Measurements from ENCODE around the gene IQCK.

IQCK gene

DNA sequence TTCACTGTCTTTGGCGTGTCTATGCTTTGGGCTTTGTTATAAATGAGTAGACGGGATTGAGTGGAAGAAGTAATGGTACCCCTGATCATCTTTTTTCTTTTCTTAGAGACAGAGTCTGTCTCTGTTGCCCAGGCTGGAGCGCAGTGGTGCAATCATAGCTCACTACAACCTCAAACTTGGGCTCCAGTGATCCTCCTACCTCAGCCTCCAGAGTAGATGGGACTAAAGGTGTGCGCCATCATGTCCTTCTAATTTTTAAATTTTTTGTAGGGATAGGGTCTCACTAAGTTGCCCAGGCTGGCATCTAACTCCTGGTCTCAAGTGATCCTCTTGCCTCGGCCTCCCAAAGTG is 181.5 kb downstream of the IQCK start:
- Histone ChIP-seq H3K79me2 (ENCODE audit: control insufficient read depth, low read length) (no peaks in the 10 kb centered on the region), H3K4me3 (ENCODE audit: low read length) (no peak overlapping the region), H3F3A (ENCODE audit: control insufficient read depth, insufficient read depth) (no peaks in the 10 kb centered on the region), H3K4me2 (ENCODE audit: low read length) (no peak overlapping the region), H3K4me1 (ENCODE audit: control insufficient read depth, low read length) (no peaks in the 10 kb centered on the region), H3K27ac (ENCODE audit: low read depth, low read length) (no peak overlapping the region), H4K20me1 (ENCODE audit: control insufficient read depth, insufficient read depth, low read depth, low read length) (no peaks in the 10 kb centered on the region), H3K36me3 (ENCODE audit: control insufficient read depth, low read length) (no peaks in the 10 kb centered on the region), H3K9me3 (ENCODE audit: control insufficient read depth, insufficient read depth, low read length) (no peaks in the 10 kb centered on the region), H3K9me2 (replicated peaks; ENCODE audit: control insufficient read depth, low read length) (no peaks in the 10 kb centered on the region), H3K27me3 (ENCODE audit: control insufficient read depth, low read length) (no peaks in the 10 kb centered on the region)
- TF ChIP-seq, protein P1, sequence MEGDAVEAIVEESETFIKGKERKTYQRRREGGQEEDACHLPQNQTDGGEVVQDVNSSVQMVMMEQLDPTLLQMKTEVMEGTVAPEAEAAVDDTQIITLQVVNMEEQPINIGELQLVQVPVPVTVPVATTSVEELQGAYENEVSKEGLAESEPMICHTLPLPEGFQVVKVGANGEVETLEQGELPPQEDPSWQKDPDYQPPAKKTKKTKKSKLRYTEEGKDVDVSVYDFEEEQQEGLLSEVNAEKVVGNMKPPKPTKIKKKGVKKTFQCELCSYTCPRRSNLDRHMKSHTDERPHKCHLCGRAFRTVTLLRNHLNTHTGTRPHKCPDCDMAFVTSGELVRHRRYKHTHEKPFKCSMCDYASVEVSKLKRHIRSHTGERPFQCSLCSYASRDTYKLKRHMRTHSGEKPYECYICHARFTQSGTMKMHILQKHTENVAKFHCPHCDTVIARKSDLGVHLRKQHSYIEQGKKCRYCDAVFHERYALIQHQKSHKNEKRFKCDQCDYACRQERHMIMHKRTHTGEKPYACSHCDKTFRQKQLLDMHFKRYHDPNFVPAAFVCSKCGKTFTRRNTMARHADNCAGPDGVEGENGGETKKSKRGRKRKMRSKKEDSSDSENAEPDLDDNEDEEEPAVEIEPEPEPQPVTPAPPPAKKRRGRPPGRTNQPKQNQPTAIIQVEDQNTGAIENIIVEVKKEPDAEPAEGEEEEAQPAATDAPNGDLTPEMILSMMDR (IDR thresholded peaks at IDR 0.05; ENCODE audit: low read depth, low read length, poor library complexity, severe bottlenecking): no peak
- TF ChIP-seq EZH2phosphoT487 (IDR thresholded peaks at IDR 0.05; ENCODE audit: borderline replicate concordance, low read length): no peak

DNA sequence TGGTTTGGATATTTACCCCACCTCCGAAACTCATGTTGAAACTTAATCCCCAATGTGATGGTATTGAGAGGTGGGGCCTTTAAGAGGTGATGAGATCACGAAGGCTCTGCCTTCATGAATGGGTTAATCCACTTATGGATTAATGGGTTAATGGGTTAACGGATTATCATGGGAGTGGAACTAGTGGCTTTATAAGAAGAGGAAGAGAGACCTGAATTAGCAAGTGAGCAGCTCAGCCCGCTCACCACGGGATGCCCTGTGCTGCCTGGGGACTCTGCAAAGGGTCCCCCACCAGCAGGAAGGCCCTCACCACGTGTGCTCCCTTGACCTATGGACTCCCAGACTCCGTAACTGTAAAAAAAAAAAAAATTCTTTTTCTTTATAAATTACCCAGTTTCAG is 183.1 kb downstream of the IQCK start:
- Histone ChIP-seq H3K36me3 (ENCODE audit: control insufficient read depth, low read length) (no peaks in the 10 kb centered on the region), H3K27ac (ENCODE audit: low read depth, low read length) (no peak overlapping the region), H3K4me2 (ENCODE audit: low read length) (no peak overlapping the region), H3K27me3 (ENCODE audit: control insufficient read depth, low read length) (no peaks in the 10 kb centered on the region), H3F3A (ENCODE audit: control insufficient read depth, insufficient read depth) (no peaks in the 10 kb centered on the region), H3K4me3 (ENCODE audit: low read length) (no peak overlapping the region), H3K79me2 (ENCODE audit: control insufficient read depth, low read length) (no peaks in the 10 kb centered on the region), H4K20me1 (ENCODE audit: control insufficient read depth, insufficient read depth, low read depth, low read length) (no peaks in the 10 kb centered on the region), H3K9me2 (replicated peaks; ENCODE audit: control insufficient read depth, low read length) (no peaks in the 10 kb centered on the region), H3K9me3 (ENCODE audit: control insufficient read depth, insufficient read depth, low read length) (no peaks in the 10 kb centered on the region), H3K4me1 (ENCODE audit: control insufficient read depth, low read length) (no peaks in the 10 kb centered on the region)
- no peak for TF ChIP-seq EZH2phosphoT487 (IDR thresholded peaks at IDR 0.05; ENCODE audit: borderline replicate concordance, low read length)
- TF ChIP-seq, protein P1 (IDR thresholded peaks at IDR 0.05; ENCODE audit: low read depth, low read length, poor library complexity, severe bottlenecking): no peak

GRCh38 chr16:19907161-19907992 is 189.3 kb downstream of the IQCK start:
- Histone ChIP-seq H3K27ac (ENCODE audit: low read depth, low read length) (no peak overlapping the region), H3F3A (ENCODE audit: control insufficient read depth, insufficient read depth) (no peaks in the 10 kb centered on the region), H3K4me2 (ENCODE audit: low read length) (no peak overlapping the region), H3K27me3 (ENCODE audit: control insufficient read depth, low read length) (no peaks in the 10 kb centered on the region), H4K20me1 (ENCODE audit: control insufficient read depth, insufficient read depth, low read depth, low read length) (no peaks in the 10 kb centered on the region), H3K36me3 (ENCODE audit: control insufficient read depth, low read length) (no peaks in the 10 kb centered on the region), H3K4me1 (ENCODE audit: control insufficient read depth, low read length) (no peaks in the 10 kb centered on the region), H3K9me3 (ENCODE audit: control insufficient read depth, insufficient read depth, low read length) (no peaks in the 10 kb centered on the region), H3K79me2 (ENCODE audit: control insufficient read depth, low read length) (no peaks in the 10 kb centered on the region), H3K9me2 (replicated peaks; ENCODE audit: control insufficient read depth, low read length) (no peaks in the 10 kb centered on the region), H3K4me3 (ENCODE audit: low read length) (no peak overlapping the region)
- TF ChIP-seq EZH2phosphoT487 (IDR thresholded peaks at IDR 0.05; ENCODE audit: borderline replicate concordance, low read length): no peak
- TF ChIP-seq, protein P1 (IDR thresholded peaks at IDR 0.05; ENCODE audit: low read depth, low read length, poor library complexity, severe bottlenecking): peak; percentile 97

Measured in DOHH2 (cell line).